Measurements from ENCODE around the gene SYTL4. TPM values are rescaled to one million over a fixed set of nuclear protein-coding genes. Genes with fewer than 3 reads are reported as not detected.

SYTL4 gene
- total RNA-seq, 4 donors from 2014 or later, result 5.4 to 14.9 (median 6.9) TPM

- Histone ChIP-seq H3K9me3 (no peaks in the 10 kb centered on the region), H3K27me3 (no peaks in the 10 kb centered on the region), H3K4me3 (no peak overlapping the region), H3K36me3 (peaks cover 0 to 14% (median 0%) of the 10 kb centered on the region in 3 donors), H3K27ac (no peak overlapping the region), H3K4me1 (peaks cover 0 to 5% (median 0%) of the 10 kb centered on the region in 3 donors)
- 38 to 39% methylated on average over 3 of the region's 3 CpGs for WGBS, 2 donors
- TF ChIP-seq CTCF (IDR thresholded peaks at IDR 0.05) (no peak), POLR2A (IDR thresholded peaks at IDR 0.05) (no peak)
- intact Hi-C loops (cut with DNase I), result no loop called here
- no peak for DNase-seq
These were observed 27.2 kb downstream of the SYTL4 start for GRCh38 chrX:100704581-100705203.

- H3K27me3 ChIP-seq, result no peaks in the 10 kb centered on the region
- no peak overlapping the region for H3K27ac ChIP-seq
- DNase-seq, result no peak
- intact Hi-C loops (cut with DNase I), result no loop called here
- peaks cover 0 to 5% (median 0%) of the 10 kb centered on the region in 3 donors for H3K4me1 ChIP-seq
- 87 to 88% methylated on average over 1 of the region's 1 CpG for WGBS, 2 donors
- TF ChIP-seq CTCF (IDR thresholded peaks at IDR 0.05) (no peak), POLR2A (IDR thresholded peaks at IDR 0.05) (no peak)
- H3K4me3 ChIP-seq, result no peak overlapping the region
- H3K9me3 ChIP-seq, result no peaks in the 10 kb centered on the region
- H3K36me3 ChIP-seq, result peaks cover 0 to 14% (median 0%) of the 10 kb centered on the region in 3 donors
These were observed 31.1 kb downstream of the SYTL4 start for GRCh38 chrX:100700809-100701208.

GRCh38 chrX:100698551-100698950 is 33.4 kb downstream of the SYTL4 start:
- no peak for TF ChIP-seq CTCF (IDR thresholded peaks at IDR 0.05)
- TF ChIP-seq POLR2A (IDR thresholded peaks at IDR 0.05), result no peak
- DNase-seq, result no peak
- intact Hi-C loops (cut with DNase I), result no loop called here
- Histone ChIP-seq H3K4me1 (no peaks in the 10 kb centered on the region), H3K27me3 (no peaks in the 10 kb centered on the region), H3K27ac (no peak overlapping the region), H3K36me3 (peaks cover 0 to 14% (median 0%) of the 10 kb centered on the region in 3 donors), H3K9me3 (no peaks in the 10 kb centered on the region), H3K4me3 (no peak overlapping the region)

- intact Hi-C loops (cut with DNase I), result no loop called here
- no peaks in the 10 kb centered on the region for H3K9me3 ChIP-seq
- 78 to 90% methylated on average over 3 of the region's 3 CpGs for WGBS, 2 donors
- no peak overlapping the region for H3K27ac ChIP-seq
- no peak for DNase-seq
- TF ChIP-seq CTCF (IDR thresholded peaks at IDR 0.05) (no peak), POLR2A (IDR thresholded peaks at IDR 0.05) (no peak)
- no peaks in the 10 kb centered on the region for H3K27me3 ChIP-seq
- peaks cover 0 to 14% (median 0%) of the 10 kb centered on the region in 3 donors for H3K36me3 ChIP-seq
- no peaks in the 10 kb centered on the region for H3K4me1 ChIP-seq
- no peak overlapping the region for H3K4me3 ChIP-seq
These were observed 35.1 kb downstream of the SYTL4 start for GRCh38 chrX:100696699-100697351.

- intact Hi-C loops (cut with DNase I), result no loop called here
- Histone ChIP-seq H3K4me1 (no peaks in the 10 kb centered on the region), H3K27me3 (no peaks in the 10 kb centered on the region), H3K36me3 (peaks cover 0 to 6% (median 0%) of the 10 kb centered on the region in 3 donors), H3K9me3 (no peaks in the 10 kb centered on the region), H3K27ac (no peak overlapping the region), H3K4me3 (no peak overlapping the region)
- no peak for DNase-seq
- whole genome bisulfite sequencing, 2 donors, result 53 to 58% methylated on average over 4 of the region's 4 CpGs
- TF ChIP-seq POLR2A (IDR thresholded peaks at IDR 0.05) (no peak), CTCF (IDR thresholded peaks at IDR 0.05) (no peak)
These were observed 35.9 kb downstream of the SYTL4 start for GRCh38 chrX:100695991-100696390.

Data from esophagus squamous epithelium (tissue), 5 donors.